K562 treated with DMSO at 1 percent for 24 hours (cell line): Measurements from ENCODE around the gene BRK1. TPM values are rescaled to one million over a fixed set of nuclear protein-coding genes. Genes with fewer than 3 reads are reported as not detected.

Experiments
- total RNA-seq: library from RNA; unstranded; fragments of 300-600 nt; gene quantifications from 2 replicates; pipeline ENCODE4 v1.2.3, GENCODE V29; 2022; ENCODE audit warnings: low read depth; ENCODE audit not compliant: insufficient read depth

Gene BRK1
- total RNA-seq, result 219 and 222 TPM in 2 replicates

DNA sequence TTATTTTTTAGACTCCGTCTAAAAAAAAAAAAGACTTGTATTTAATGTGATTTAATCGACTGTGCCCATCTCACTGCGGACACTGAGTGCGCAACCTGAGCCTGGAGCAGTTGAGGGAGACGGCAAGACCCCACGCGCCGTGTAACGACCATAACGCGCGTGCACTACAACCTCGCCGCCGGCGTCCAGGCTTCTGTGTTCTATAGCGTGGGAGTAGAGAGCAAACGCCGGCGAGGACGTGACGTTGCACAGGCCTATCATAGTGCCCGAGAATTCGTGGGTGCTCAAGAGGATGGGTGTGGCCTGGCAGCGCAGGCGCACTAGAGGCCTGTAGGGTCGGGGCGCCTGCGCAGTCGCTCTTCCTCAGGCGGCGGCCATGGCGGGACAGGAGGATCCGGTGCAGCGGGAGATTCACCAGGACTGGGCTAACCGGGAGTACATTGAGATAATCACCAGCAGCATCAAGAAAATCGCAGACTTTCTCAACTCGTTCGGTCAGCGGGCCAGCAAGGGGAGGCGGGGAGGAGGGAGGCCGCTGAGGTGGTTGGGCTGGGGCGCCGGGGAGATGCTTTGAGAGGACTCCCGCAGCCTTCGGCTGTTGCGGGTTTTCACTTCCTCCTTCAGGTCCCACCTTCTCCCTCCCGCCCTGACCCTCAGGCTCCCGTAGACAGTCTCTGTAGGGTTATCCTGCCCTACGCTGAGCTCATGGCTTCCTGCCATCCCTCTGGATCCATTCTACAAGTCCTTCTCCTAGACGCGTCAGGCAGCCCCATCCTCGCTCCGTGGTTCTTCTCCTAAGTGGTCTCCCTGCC, at the start of gene BRK1:
Gene BRK1 (plus strand): TSS at position 350 of the 812 bp plus-strand sequence. CDS start 27 bp downstream, at position 377.

DNA sequence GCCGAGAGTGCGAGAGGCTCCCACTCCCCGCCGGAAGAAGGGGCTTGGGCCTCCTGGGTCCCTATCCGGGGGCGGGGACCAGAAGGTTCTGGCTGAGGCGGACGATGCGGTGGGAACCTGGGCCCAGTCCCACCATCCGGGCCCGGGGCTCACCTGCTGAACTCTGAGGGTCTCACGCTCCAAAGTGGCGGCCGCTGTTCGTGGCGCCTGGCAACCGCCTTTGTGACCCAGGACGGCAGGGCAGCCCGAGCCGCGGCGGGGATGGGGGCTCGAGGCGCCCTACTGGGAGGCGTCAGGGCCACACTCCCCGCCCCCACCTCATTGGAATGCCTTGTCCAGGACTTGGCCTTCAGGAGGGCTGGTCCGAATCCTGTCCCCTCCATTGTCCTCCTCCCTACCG, 7.4 kb upstream of the BRK1 start, which contains the start of gene FANCD2OS:
Gene FANCD2OS (minus strand): TSS at position 165 of the 400 bp plus-strand sequence. CDS start 3,481 bp downstream, outside the sequence.

DNA sequence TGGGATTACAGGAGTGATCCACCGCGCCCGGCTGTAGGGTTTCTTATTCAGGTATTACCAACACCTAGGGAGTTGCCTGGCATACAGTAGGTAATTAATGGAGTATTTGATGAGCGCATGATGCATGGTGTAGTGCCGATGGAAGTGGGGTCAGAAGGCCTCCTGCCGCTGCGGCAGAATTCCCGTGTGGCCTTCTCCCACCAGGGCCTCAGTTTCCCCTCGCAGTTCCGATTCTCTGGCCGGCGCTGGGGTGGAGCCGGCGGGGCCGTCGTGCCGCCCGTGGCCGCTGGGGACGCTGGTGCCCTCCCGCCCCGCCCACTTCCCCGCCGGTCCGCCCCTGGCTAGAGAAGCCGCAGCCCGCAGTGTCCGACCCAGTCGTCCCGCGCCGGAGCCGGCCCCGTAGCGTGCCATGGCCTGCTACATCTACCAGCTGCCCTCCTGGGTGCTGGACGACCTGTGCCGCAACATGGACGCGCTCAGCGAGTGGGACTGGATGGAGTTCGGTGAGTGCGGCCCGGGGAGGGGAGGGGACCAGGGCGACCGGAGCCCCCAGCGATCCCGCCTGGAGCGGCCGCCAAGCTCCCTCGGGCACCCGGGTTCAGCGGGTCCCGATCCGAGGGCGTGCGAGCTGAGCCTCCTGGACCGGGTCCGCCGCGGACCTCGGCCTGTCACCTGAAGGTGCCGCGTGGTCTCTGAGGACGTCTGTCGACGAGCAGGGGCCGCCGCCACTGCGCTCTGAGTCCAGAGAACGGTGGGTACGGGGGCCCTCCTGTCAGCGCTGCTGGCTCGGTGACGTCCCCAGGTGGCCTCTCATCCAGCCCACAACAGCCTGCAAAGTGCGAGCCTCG, 49.3 kb downstream of the BRK1 start, which contains the start of gene IRAK2:
Gene IRAK2 (plus strand): TSS at position 374 of the 848 bp plus-strand sequence. CDS start 36 bp downstream, at position 410.

Other genes starting within 250 kb of the BRK1 start
- not detected in 2 replicates for gene CIDEC, start 235.4 kb upstream of the BRK1 start, total RNA-seq
- gene JAGN1, start 225.1 kb upstream of the BRK1 start, total RNA-seq, result 63.6 and 67.0 TPM in 2 replicates
- 0.30 and 0.50 TPM in 2 replicates for gene IL17RE, start 212.8 kb upstream of the BRK1 start, total RNA-seq
- 47.0 and 49.0 TPM in 2 replicates for gene IL17RC, start 198.6 kb upstream of the BRK1 start, total RNA-seq
- gene CRELD1, start 181.8 kb upstream of the BRK1 start, total RNA-seq, result 28.5 and 31.8 TPM in 2 replicates
- 3.8 and 4.1 TPM in 2 replicates for gene PRRT3, start 163.3 kb upstream of the BRK1 start, total RNA-seq
- 46.7 and 52.2 TPM in 2 replicates for gene EMC3, start 128.8 kb upstream of the BRK1 start, total RNA-seq
- gene FANCD2, start 89.2 kb upstream of the BRK1 start, total RNA-seq, result 34.1 and 54.1 TPM in 2 replicates
- gene FANCD2OS, start 7.4 kb upstream of the BRK1 start, total RNA-seq, result not detected in 2 replicates
- gene VHL, start 26.1 kb downstream of the BRK1 start, total RNA-seq, result 89.7 and 91.5 TPM in 2 replicates
- gene IRAK2, start 49.2 kb downstream of the BRK1 start, total RNA-seq, result 9.7 and 10.1 TPM in 2 replicates
- gene TATDN2, start 132.8 kb downstream of the BRK1 start, total RNA-seq, result 31.4 and 35.3 TPM in 2 replicates
- not detected in 2 replicates for gene GHRL, start 177.3 kb downstream of the BRK1 start, total RNA-seq
- 188 and 205 TPM in 2 replicates for gene SEC13, start 205.4 kb downstream of the BRK1 start, total RNA-seq